Smooth muscle cell (in vitro differentiated cells): Measurements from ENCODE around the gene SAA4. TPM values are rescaled to one million over a fixed set of nuclear protein-coding genes. Genes with fewer than 3 reads are reported as not detected.

Source experiments
- DNase-seq: peaks from one replicate; lab custom pipeline; 2025; ENCODE audit not compliant: unreplicated experiment; lab: John Stamatoyannopoulos, UW
- H2AFZ ChIP-seq: fragments of 200-600 bp; sonication (generic); 2 replicates; pipeline ENCODE4 v1.6.0; 2016; ENCODE audit warnings: antibody characterized with exemption, low read depth, mild to moderate bottlenecking
- H3F3A ChIP-seq: fragments of 200-600 bp; sonication (generic); 2 replicates; pipeline ENCODE4 v1.6.0; 2017; ENCODE audit warnings: antibody characterized with exemption, low read depth
- H3K27ac ChIP-seq: fragments of 200-600 bp; sonication (generic); 2 replicates; pipeline ENCODE4 v1.5.1; 2016; ENCODE audit warnings: low read depth, mild to moderate bottlenecking
- H3K27me3 ChIP-seq: fragments of 200-600 bp; sonication (generic); 2 replicates; pipeline ENCODE4 v1.6.1; 2016; ENCODE audit warnings: low read depth, mild to moderate bottlenecking
- H3K36me3 ChIP-seq: fragments of 200-600 bp; sonication (generic); 2 replicates; pipeline ENCODE4 v1.5.1; 2016; ENCODE audit warnings: low read depth
- H3K4me1 ChIP-seq: fragments of 200-600 bp; sonication (generic); 2 replicates; pipeline ENCODE4 v1.5.1; 2016; ENCODE audit warnings: low read depth
- H3K4me2 ChIP-seq: fragments of 200-600 bp; sonication (generic); 2 replicates; pipeline ENCODE4 v1.6.0; 2016; ENCODE audit warnings: mild to moderate bottlenecking
- H3K4me3 ChIP-seq: fragments of 200-600 bp; sonication (generic); 2 replicates; pipeline ENCODE4 v1.5.1; 2016; ENCODE audit warnings: mild to moderate bottlenecking
- H3K79me2 ChIP-seq: fragments of 200-600 bp; sonication (generic); 2 replicates; pipeline ENCODE4 v1.6.0; 2016; ENCODE audit warnings: low read depth, mild to moderate bottlenecking
- H3K9ac ChIP-seq: fragments of 200-600 bp; sonication (generic); 2 replicates; pipeline ENCODE4 v1.6.0; 2016; ENCODE audit warnings: low read depth
- H3K9me3 ChIP-seq: fragments of 200-600 bp; sonication (generic); replicated peaks from 2 replicates; pipeline ENCODE4 v1.5.1; 2016; ENCODE audit warnings: low read depth
- H4K20me1 ChIP-seq: fragments of 200-600 bp; sonication (generic); 2 replicates; pipeline ENCODE4 v1.6.0; 2016; ENCODE audit warnings: low read depth
- WGBS: methylation state at CpG from one replicate; pipeline ENCODE4 v1.1.7; 2016; ENCODE audit warnings: low lambda C conversion rate; 5-methylcytosine and 5-hydroxymethylcytosine counted together
- polyA plus RNA-seq: library from polyadenylated mRNA; unstranded; fragments of >200 nt; fragmentation: Nextera tagmentation; extraction: Ambion mirVana; gene quantifications from 2 replicates; pipeline ENCODE4 v1.2.1, GENCODE V29; 2016
- small RNA-seq: library from RNA; depleted of rRNA; stranded (forward); fragments of <200 nt; gene quantifications from one replicate; pipeline ENCODE3, GENCODE V24; 2014
- total RNA-seq: library from RNA; depleted of rRNA; stranded (reverse); fragments of >200 nt; gene quantifications from 2 replicates; pipeline ENCODE4 v1.2.3, GENCODE V29; 2014
- TF ChIP-seq, protein P1 (sequence below): fragments of 200-600 bp; sonication (generic); IDR thresholded peaks from 2 replicates; pipeline ENCODE4 v1.5.1; 2017; ENCODE audit warnings: borderline replicate concordance, mild to moderate bottlenecking, antibody characterized with exemption; ENCODE audit not compliant: insufficient read depth, poor library complexity, severe bottlenecking

The SAA4 gene
- total and polyA plus RNA-seq, 2 experiments from 2014 or later, result not detected

DNA sequence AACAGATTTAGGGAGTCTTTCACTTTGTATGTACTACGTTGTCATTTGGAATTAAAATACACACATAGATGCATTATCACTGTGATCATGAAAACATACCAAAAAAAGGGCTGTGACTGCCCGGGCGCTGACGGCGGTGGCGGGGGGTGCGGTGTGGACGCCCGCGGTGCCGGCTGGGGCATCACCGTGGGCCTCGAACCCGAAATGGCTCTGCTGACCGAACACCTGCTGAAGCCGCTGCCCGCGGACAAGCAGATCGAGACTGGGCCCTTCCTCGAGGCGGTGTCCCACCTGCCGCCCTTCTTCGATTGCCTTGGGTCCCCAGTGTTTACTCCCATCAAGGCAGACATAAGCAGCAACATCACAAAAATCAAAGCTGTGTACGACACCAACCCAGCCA is 47.8 kb downstream of the SAA4 start:
- Histone ChIP-seq H3K79me2 (no peaks in the 10 kb centered on the region), H4K20me1 (no peaks in the 10 kb centered on the region), H3K27me3 (peaks cover 28% of the 10 kb centered on the region), H3K4me1 (no peaks in the 10 kb centered on the region), H3K9ac (no peak overlapping the region), H2AFZ (no peak overlapping the region), H3K27ac (no peak overlapping the region), H3K4me3 (no peak overlapping the region), H3F3A (no peaks in the 10 kb centered on the region), H3K36me3 (no peaks in the 10 kb centered on the region), H3K4me2 (no peak overlapping the region), H3K9me3 (no peaks in the 10 kb centered on the region)
- 94% methylated on average over 24 of the region's 24 CpGs for WGBS
- TF ChIP-seq, protein P1, sequence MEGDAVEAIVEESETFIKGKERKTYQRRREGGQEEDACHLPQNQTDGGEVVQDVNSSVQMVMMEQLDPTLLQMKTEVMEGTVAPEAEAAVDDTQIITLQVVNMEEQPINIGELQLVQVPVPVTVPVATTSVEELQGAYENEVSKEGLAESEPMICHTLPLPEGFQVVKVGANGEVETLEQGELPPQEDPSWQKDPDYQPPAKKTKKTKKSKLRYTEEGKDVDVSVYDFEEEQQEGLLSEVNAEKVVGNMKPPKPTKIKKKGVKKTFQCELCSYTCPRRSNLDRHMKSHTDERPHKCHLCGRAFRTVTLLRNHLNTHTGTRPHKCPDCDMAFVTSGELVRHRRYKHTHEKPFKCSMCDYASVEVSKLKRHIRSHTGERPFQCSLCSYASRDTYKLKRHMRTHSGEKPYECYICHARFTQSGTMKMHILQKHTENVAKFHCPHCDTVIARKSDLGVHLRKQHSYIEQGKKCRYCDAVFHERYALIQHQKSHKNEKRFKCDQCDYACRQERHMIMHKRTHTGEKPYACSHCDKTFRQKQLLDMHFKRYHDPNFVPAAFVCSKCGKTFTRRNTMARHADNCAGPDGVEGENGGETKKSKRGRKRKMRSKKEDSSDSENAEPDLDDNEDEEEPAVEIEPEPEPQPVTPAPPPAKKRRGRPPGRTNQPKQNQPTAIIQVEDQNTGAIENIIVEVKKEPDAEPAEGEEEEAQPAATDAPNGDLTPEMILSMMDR, result no peak
- DNase-seq, result no peak

Small RNA genes lying within 50 kb of the gene (small RNA-seq; reads per million reads assigned to genes)
- gene RNA5SP333 (not detected), gene RNA5SP334 (not detected)

Other genes starting within 250 kb of the SAA4 start
- gene SERGEF, start 223.8 kb downstream of the SAA4 start, total RNA-seq, result 4.9 and 8.1 TPM in 2 replicates
- gene SERGEF, start 223.8 kb downstream of the SAA4 start, polyA plus RNA-seq, result 7.4 and 9.8 TPM in 2 replicates
- 0.09 TPM in 1 of 2 replicates, not detected in the other for gene TPH1, start 190.5 kb downstream of the SAA4 start, total RNA-seq
- gene TPH1, start 190.5 kb downstream of the SAA4 start, polyA plus RNA-seq, result not detected in 2 replicates
- gene SAAL1, start 130.7 kb downstream of the SAA4 start, total RNA-seq, result 20.0 and 22.2 TPM in 2 replicates
- 19.4 and 19.9 TPM in 2 replicates for gene SAAL1, start 130.7 kb downstream of the SAA4 start, polyA plus RNA-seq
- gene MRGPRX3, start 104.2 kb downstream of the SAA4 start, total RNA-seq, result not detected in 2 replicates
- not detected in 2 replicates for gene MRGPRX3, start 104.2 kb downstream of the SAA4 start, polyA plus RNA-seq
- not detected in 2 replicates for gene MRGPRX4, start 64.0 kb downstream of the SAA4 start, total RNA-seq
- gene MRGPRX4, start 64.0 kb downstream of the SAA4 start, polyA plus RNA-seq, result not detected in 2 replicates
- gene SAA2, start 11.9 kb upstream of the SAA4 start, total RNA-seq, result not detected in 2 replicates
- not detected in 2 replicates for gene SAA2, start 11.9 kb upstream of the SAA4 start, polyA plus RNA-seq
- not detected in 2 replicates for gene SAA1, start 29.5 kb upstream of the SAA4 start, total RNA-seq
- 1.2 and 1.4 TPM in 2 replicates for gene SAA1, start 29.5 kb upstream of the SAA4 start, polyA plus RNA-seq
- gene HPS5, start 85.3 kb upstream of the SAA4 start, total RNA-seq, result 13.1 and 20.2 TPM in 2 replicates
- 5.5 and 7.4 TPM in 2 replicates for gene HPS5, start 85.3 kb upstream of the SAA4 start, polyA plus RNA-seq
- 47.2 and 47.8 TPM in 2 replicates for gene GTF2H1, start 85.8 kb upstream of the SAA4 start, total RNA-seq
- 22.0 and 28.3 TPM in 2 replicates for gene GTF2H1, start 85.8 kb upstream of the SAA4 start, polyA plus RNA-seq
- 1,106 and 1,201 TPM in 2 replicates for gene LDHA, start 157.8 kb upstream of the SAA4 start, total RNA-seq
- gene LDHA, start 157.8 kb upstream of the SAA4 start, polyA plus RNA-seq, result 2,158 and 2,272 TPM in 2 replicates
- gene LDHC, start 175.5 kb upstream of the SAA4 start, total RNA-seq, result 0.45 and 3.1 TPM in 2 replicates
- 0.83 and 1.2 TPM in 2 replicates for gene LDHC, start 175.5 kb upstream of the SAA4 start, polyA plus RNA-seq
- not detected in 2 replicates for gene LDHAL6A, start 219.1 kb upstream of the SAA4 start, total RNA-seq
- gene LDHAL6A, start 219.1 kb upstream of the SAA4 start, polyA plus RNA-seq, result 0.06 TPM in 1 of 2 replicates, not detected in the other